ENCODE measurements around the gene ERAP2. TPM values are rescaled to one million over a fixed set of nuclear protein-coding genes. Genes with fewer than 3 reads are reported as not detected.
A peak's percentile ranks its signal among the peaks of the same experiment; 100 is the strongest.

The ERAP2 gene
- total RNA-seq = 10 to 100 TPM; 43.0 to 44.5 TPM

- Mint-ChIP-seq H3K4me3 (peak within 1 kb of the TSS; percentile 89), H3K36me3 (ENCODE audit: low read depth) (peaks cover 22% of the 10 kb centered on the region), H3K9me3 (no peaks in the 10 kb centered on the region), H3K27me3 (no peaks in the 10 kb centered on the region), H3K4me1 (ENCODE audit: low read depth) (peaks cover 60% of the 10 kb centered on the region), H3K27ac (peak within 1 kb of the TSS; percentile 97)
- intact Hi-C loops (cut with micrococcal nuclease) = loop anchor here (2.0 to 5.0 kb wide), 2 partner anchors 58 to 69 kb away; partner anchors contain the start of gene ERAP1
- DNase-seq (peak; percentile 28), ATAC-seq (peak; percentile 70)
- TF ChIP-seq CTCF (IDR thresholded peaks at IDR 0.05) = no peak
- CTCF ChIA-PET = interaction anchor here (0.8 to 16.2 kb wide), 15 partner anchors 6 to 286 kb away, joined by 3 to 213 read pairs (median 7); partner anchors contain the start of gene ERAP1
- POLR2A ChIA-PET = interaction anchor here (0.7 to 4.8 kb wide), 20 partner anchors 9 to 124 kb away, joined by 3 to 27 read pairs (median 5); partner anchors contain the start of genes ERAP1 and LNPEP
These were observed at the start of gene ERAP2 for GRCh38 chr5:96876292-96876850. Gene ERAP2 (plus strand): TSS chr5:96876500. CDS start chr5:96879686, 3,186 bp downstream.

GRCh38 chr5:96829297-96829696 is 47.0 kb upstream of the ERAP2 start:
- H3K36me3 Mint-ChIP-seq (ENCODE audit: low read depth) = no peaks in the 10 kb centered on the region
- CTCF ChIA-PET = no interaction called here
- H3K27me3 Mint-ChIP-seq = no peaks in the 10 kb centered on the region
- no peaks in the 10 kb centered on the region for H3K9me3 Mint-ChIP-seq
- intact Hi-C loops (cut with micrococcal nuclease) = no loop called here
- H3K4me1 Mint-ChIP-seq (ENCODE audit: low read depth) = peaks cover 6% of the 10 kb centered on the region
- ATAC-seq = no peak
- POLR2A ChIA-PET = interaction anchor here (1.0 kb wide), 1 partner anchor 22 kb away, joined by 3 read pairs; the partner anchor contains the start of gene ERAP1
- DNase-seq = no peak
- TF ChIP-seq CTCF (IDR thresholded peaks at IDR 0.05) = no peak
- H3K4me3 Mint-ChIP-seq = no peak overlapping the region
- H3K27ac Mint-ChIP-seq = no peak overlapping the region

GRCh38 chr5:96834016-96834415 is 42.3 kb upstream of the ERAP2 start:
- H3K4me3 Mint-ChIP-seq = no peak overlapping the region
- H3K27ac Mint-ChIP-seq = no peak overlapping the region
- no peaks in the 10 kb centered on the region for H3K27me3 Mint-ChIP-seq
- no peaks in the 10 kb centered on the region for H3K36me3 Mint-ChIP-seq (ENCODE audit: low read depth)
- no peaks in the 10 kb centered on the region for H3K9me3 Mint-ChIP-seq
- H3K4me1 Mint-ChIP-seq (ENCODE audit: low read depth) = peaks cover 10% of the 10 kb centered on the region
- DNase-seq (no peak), ATAC-seq (no peak)
- ChIA-PET POLR2A (interaction anchor here (0.7 to 1.2 kb wide), 3 partner anchors 23 to 66 kb away, joined by 3 read pairs; partner anchors contain the start of gene ERAP1), CTCF (interaction anchor here (1.4 kb wide), 1 partner anchor 329 kb away, joined by 3 read pairs; no protein-coding TSS in a partner anchor)
- intact Hi-C loops (cut with micrococcal nuclease) = no loop called here
- TF ChIP-seq CTCF (IDR thresholded peaks at IDR 0.05) = no peak

GRCh38 chr5:96835791-96836191 is 40.5 kb upstream of the ERAP2 start:
- ATAC-seq = peak; percentile 17
- no peak overlapping the region for H3K27ac Mint-ChIP-seq

More at GRCh38 chr5:96835791-96836191, 40.5 kb upstream of the ERAP2 start:
- intact Hi-C loops (cut with micrococcal nuclease) = no loop called here
- no peaks in the 10 kb centered on the region for H3K9me3 Mint-ChIP-seq
- H3K4me1 Mint-ChIP-seq (ENCODE audit: low read depth) = peaks cover 10% of the 10 kb centered on the region
- ChIA-PET CTCF (no interaction called here), POLR2A (no interaction called here)
- TF ChIP-seq CTCF (IDR thresholded peaks at IDR 0.05) = no peak
- DNase-seq = no peak
- no peaks in the 10 kb centered on the region for H3K36me3 Mint-ChIP-seq (ENCODE audit: low read depth)
- no peak overlapping the region for H3K4me3 Mint-ChIP-seq
- H3K27me3 Mint-ChIP-seq = no peaks in the 10 kb centered on the region

All from activated CD8-positive, alpha-beta T cell treated with anti-CD3 and anti-CD28 coated beads for 36 hours (primary cell).